Activated effector memory CD4-positive, alpha-beta T cell treated with Interleukin-2 at 50 U/mL for 16 hours (primary cell): Measurements from ENCODE around the gene WDR1.
A peak's percentile ranks its signal among the peaks of the same experiment; 100 is the strongest.

Experiments
- DNase-seq: peaks from one replicate; pipeline ENCODE4 v3.0.0-alpha.2; 2020

The WDR1 gene

GRCh38 chr4:10113362-10114047 is 3.1 kb downstream of the WDR1 start:
- no peak for DNase-seq

- DNase-seq = no peak
Measured at GRCh38 chr4:10112658-10113284, 3.8 kb downstream of the WDR1 start.

GRCh38 chr4:10111067-10111801 is 5.4 kb downstream of the WDR1 start:
- DNase-seq = no peak

GRCh38 chr4:10109995-10110670 is 6.5 kb downstream of the WDR1 start:
- DNase-seq = no peak

GRCh38 chr4:10108818-10109783 is 7.5 kb downstream of the WDR1 start:
- peak; percentile 40 for DNase-seq

- no peak for DNase-seq
Measured at GRCh38 chr4:10108391-10108790, 8.2 kb downstream of the WDR1 start.

GRCh38 chr4:10107111-10108091 is 9.2 kb downstream of the WDR1 start:
- DNase-seq = no peak

- peak; percentile 60 for DNase-seq
Measured at GRCh38 chr4:10106421-10107039, 10.1 kb downstream of the WDR1 start.

- DNase-seq = no peak
Measured at GRCh38 chr4:10105920-10106319, 10.7 kb downstream of the WDR1 start.

- no peak for DNase-seq
Measured at GRCh38 chr4:10105421-10105820, 11.2 kb downstream of the WDR1 start.

GRCh38 chr4:10104991-10105276 is 11.7 kb downstream of the WDR1 start:
- no peak for DNase-seq

GRCh38 chr4:10104211-10104990 is 12.2 kb downstream of the WDR1 start:
- DNase-seq = no peak

GRCh38 chr4:10102474-10103332 is 13.9 kb downstream of the WDR1 start:
- no peak for DNase-seq

GRCh38 chr4:10101671-10102473 is 14.7 kb downstream of the WDR1 start:
- DNase-seq = no peak

GRCh38 chr4:10100734-10101216 is 15.8 kb downstream of the WDR1 start:
- no peak for DNase-seq

- DNase-seq = no peak
Measured at GRCh38 chr4:10099499-10100325, 16.9 kb downstream of the WDR1 start.

GRCh38 chr4:10098780-10099160 is 17.8 kb downstream of the WDR1 start:
- DNase-seq = no peak
